ENCODE results near the gene LARP4. TPM values are rescaled to one million over a fixed set of nuclear protein-coding genes. Genes with fewer than 3 reads are reported as not detected.
"Not testable (repeated sequence)": the region's sequence is repeated elsewhere in the genome, so short reads cannot be mapped to it uniquely, and the experiment has no call there.

LARP4 gene
- total RNA-seq, 1 donor from 2014 or later: 147 TPM

DNA sequence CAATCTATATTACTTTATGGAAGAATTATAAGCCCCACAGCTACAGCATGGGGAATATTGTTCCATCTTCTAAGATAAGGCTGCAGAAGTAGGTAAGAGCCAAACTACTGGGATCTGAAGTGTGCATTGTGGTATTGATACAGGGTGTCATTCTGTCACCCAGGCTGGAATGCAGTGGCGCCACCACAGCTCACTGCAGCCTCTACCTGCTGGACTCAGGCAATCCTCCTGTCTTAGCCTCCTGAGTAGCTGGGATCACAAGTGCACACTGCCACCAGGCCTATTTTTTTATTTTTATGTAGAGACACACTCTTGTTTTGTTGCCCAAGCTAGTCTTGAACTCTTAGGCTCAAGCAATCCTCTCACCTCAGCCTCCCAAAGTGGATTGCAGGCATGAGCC, 82.8 kb downstream of the LARP4 start:
- DNase-seq: no peak

DNA sequence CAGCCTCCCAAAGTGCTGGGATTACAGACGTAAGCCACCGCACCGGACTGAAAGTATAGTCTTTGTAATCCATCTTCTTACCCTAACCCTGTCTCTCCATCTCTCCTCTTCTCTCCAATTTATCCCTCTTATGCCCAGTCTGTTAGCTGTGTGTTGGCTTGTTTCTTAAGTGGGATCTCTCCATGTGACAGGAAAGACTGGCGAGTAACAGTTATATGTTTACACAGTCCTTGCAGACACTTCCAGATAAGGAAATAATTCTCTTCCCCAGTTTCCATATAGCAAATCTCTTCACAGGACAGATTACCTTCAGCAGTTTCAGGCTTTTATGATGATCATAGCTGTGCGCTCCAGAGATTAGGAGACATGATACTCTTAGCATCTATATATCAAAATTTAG, 88.1 kb downstream of the LARP4 start:
- no peak for DNase-seq

DNA sequence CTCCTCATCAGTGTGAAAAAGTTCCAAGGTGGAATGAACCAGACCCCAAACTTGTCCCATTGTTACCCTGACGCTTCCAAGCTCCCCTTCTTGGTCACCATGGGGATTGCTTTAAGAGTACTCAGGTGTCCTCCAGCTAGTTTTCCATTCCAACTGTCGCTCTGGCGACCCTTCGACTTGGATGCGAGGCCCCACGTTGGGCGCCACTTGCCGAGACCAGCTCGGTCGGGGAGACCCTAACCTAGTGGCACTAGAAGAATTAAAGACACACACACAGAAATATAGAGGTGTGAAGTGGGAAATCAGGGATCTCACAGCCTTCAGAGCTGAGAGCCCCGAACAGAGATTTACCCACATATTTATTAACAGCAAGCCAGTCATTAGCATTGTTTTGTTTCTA, 97.4 kb downstream of the LARP4 start:
- not testable (repeated sequence) for DNase-seq

DNA sequence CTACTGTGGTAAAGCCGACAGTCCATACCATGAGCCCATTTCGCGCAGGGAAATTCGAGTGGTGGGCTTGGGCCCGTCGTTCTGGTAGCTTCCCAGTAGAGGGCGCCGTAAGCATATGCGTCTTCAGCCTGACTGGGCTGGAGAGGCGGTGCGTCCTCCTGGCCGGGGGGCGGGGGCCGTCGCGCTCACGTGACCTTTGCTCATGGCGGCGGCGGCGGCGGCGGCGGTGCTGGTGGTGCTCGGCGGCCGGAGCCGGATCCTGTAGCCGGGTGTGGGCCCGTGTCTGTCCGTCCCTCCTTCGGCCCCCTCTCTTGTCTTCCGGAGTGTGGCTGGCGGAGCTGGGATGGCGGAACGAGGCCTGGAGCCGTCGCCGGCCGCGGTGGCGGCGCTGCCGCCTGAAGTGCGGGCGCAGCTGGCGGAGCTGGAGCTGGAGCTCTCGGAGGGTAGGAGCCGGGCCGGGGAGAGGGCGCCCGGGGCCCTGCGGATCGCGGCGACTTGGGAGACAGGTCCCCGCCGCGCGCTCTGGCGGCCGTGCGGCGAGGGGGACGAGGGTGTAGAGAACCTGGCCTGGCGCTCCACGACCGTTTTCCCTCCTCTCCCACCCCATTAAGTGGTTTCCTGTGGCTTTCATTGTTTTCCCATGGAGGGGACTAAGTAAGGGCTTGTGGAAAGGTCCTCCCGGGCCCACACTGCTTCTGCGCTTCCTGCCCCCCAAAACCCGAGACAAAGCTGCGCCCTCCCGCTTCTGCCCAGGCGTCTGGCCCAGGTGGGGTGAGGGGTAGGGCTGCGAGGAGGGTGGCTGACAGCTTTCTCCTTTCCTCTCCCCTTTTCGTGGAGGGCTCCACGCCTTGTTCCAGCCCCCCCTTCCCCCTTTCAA, 104.4 kb downstream of the LARP4 start, which contains the start of gene DIP2B:
Gene DIP2B, plus strand, starts transcription at position 188 of the 877 bp plus-strand sequence. Its CDS starts 156 bp downstream, at position 344.
- DNase-seq: peak; percentile 88

DNA sequence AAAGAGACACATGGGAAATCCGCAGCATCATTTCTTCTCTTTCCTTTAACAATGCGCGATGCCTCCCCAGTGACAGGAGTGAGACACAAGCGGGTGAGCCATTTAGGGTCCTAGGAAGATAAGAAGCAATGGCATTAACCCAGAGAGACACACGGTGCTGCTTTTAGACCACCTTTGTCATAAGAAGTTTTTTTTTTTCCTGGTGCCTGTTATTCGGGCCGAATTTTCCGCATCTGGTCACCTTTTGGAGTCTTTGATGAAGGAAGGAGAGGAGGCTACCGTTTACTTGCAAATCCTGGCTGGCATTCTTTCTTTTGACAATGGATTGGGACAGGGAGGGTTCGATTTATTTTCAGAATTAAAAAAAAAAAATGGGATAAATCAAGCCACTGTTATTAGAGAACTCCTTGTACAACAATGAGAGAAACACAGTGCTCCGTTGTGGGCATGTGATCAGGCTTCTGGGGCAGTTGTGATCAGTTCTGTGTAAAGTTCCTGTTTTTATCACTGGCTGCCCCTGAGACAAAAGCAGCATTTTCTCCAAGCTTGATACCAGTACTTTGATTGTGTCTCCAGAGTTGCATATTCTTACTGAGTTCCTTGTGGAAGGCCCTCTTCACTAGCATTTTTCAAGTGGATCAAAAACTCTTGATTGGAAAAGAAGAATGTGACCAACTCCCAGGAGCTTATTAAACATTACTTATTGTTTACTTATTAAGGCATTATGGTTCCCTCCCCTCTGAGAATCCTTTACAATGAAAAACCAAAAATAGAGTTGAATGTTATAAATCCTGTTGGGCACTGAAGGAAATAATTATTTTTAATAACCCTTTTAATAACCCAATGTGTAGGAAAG, 105.2 kb downstream of the LARP4 start:
- DNase-seq: peak; percentile 63

DNA sequence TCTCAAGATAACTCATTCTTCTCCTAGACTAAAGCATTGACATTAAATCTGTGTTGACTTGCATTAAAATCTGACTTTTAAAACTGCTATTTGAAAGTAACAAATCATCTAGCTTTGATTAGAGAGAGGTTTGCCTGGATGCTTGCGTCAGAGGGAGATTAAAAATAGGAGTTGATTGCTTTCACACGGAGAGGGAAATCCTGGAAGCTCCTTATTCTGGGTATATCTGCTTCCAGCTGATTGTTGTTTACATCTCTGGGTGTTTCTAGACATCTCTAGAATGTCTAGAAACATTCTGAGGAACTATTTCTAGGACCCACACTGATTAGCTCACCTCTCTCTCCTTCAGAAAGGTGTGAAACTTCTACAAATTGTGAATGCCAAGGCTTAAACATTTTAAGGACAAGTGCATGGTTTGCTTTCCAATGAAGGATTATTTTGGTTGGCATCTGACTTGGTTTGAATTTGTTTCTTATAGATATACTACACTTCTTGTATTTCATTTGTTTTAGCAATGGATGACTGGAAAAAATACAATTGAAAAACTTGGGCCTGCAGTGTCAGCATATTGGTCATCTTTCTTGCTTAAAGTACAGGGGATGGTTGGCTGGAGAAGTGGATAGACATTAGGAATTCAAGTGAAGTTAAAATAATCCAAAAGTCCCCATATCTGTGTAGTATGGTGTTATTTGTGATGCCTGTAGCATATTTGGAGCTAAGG, 106.2 kb downstream of the LARP4 start:
- no peak for DNase-seq

DNA sequence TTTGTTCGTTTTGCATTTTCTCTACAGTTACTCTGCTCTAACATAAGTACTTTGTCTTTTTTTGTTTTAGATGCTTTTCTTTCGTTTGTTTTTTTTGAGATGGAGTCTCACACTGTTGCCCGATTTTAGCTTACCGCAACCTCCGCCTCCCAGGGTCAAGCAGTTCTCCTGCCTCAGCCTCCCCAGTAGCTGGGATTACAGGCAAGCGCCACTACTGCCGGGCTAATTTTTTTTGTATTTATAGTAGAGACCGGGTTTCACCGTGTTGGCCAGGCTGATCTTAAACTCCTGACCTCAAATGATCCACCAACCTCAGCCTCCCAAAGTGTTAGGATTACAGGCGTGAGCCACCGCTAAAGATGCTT, 106.8 kb downstream of the LARP4 start:
- no peak for DNase-seq

DNA sequence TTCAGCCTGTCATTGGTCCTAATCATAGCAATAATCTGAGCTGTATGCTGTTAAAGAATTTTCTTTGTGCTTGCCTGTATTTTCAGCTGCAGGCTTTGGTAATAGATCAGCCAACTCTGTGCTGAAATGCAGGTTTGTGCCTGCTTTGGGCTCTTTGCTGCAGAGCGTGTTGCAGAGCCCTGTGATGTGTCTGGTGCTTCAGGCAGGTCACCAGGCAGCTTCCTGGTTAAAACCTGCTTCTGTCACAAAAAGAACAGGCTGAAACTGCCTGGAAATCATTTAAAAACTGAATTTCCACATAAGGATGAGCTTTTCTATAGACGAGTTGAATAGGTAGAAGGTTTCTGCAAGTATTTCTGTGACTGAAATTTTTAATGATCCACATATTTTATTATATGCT, 107.2 kb downstream of the LARP4 start:
- peak; percentile 15 for DNase-seq

DNA sequence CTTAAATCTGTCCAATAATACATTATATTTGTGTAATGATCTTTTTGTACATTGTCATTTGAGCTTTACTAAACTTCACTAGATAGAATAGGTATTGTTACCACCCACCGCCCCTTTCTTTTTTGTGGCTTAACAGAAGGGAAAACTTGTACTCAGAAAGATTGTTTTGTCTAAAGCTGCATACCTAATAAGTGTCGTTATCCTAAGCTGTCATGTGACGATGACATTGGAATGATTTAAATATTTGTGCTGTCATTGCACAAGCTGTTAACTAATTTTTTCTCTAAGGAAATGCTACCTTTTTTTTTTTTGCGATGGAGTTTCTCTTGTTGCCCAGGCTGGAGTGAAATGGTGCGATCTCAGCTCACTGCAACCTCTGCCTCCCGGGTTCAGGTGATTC, 107.7 kb downstream of the LARP4 start:
- no peak for DNase-seq

DNA sequence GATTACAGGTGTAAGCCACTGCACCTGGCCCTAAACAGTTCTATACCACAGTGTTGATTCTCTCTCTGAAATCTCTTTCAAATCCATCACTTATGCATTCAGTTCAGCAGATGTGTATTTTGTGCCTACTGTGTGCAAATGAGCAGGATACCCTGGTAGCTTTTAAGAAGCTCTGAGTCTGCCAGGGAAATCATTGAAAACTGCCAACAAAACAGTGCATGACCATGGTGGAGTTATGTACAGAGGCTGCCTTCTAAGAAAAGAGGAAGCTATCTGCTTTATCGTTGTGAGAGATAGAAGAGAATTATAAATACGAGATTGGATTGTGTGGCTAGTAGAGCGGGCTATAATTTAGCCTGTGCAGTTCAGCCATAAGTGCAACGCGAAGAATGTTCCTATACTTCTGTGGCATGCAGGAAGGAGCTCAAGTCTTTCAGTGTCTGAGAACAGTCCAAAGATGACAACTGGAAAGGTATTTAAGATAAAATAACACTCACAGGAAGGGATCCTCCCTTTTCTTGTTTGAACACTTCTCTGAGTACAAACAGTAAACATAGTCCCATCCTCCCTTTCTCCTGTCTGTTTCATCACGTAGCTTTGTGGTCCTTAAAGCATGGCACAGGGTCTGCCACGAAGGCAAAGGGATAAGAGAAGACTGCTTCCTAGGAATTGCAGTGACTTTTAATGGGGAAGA, 108.4 kb downstream of the LARP4 start:
- no peak for DNase-seq

DNA sequence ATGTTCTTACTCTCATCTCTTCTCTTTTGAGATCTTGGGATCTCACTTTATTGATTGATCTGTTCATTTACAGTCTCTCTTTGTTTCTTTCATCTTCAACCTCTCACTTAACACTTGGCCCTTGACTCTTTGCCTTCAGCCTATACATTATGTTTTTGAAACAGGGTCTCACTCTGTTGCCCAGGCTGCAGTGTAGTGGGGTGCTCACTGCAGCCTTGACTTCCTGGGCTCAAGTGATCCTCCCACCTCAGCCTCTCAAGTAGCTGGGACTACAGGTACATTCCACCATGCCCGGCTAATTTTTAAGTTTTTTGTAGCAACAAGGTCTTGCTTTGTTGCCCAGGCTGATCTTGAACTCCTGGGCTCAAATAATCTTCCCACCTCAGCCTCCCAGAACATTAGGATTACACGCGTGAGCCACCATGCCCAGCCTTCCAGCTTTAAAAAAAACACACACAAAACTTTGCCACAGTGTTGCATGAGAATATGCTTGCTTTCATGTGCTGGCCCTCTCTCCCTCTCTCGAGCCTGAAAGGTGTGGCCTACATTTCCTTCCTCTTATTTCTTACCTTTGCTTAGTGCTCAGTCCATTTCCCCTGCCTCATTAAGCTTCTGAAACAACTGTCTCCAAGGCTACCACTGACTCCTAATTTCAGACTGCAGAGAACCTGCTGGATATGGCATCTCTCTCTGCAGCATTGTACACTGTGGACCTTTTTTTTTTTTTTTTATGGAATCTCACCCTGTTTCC, 114.0 kb downstream of the LARP4 start:
- no peak for DNase-seq

DNA sequence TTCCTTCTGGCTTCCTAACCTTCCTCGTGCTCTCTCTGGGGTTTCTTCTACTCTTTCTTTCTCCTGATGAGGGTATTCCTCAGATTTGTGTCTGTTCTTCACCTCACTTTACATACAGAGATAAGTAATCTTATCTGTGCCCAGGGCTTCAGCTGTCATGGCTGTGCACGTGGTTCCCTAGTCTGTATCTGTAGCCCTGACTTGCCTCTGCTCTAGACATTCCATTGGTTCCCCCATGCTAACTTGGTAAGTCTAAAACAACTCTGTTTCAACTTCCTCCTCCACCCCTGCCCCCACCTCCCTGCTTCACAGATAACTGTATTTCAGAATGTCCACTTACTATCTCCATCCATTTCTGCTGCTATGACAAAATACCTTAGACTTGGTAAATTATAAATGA, 114.9 kb downstream of the LARP4 start:
- no peak for DNase-seq

DNA sequence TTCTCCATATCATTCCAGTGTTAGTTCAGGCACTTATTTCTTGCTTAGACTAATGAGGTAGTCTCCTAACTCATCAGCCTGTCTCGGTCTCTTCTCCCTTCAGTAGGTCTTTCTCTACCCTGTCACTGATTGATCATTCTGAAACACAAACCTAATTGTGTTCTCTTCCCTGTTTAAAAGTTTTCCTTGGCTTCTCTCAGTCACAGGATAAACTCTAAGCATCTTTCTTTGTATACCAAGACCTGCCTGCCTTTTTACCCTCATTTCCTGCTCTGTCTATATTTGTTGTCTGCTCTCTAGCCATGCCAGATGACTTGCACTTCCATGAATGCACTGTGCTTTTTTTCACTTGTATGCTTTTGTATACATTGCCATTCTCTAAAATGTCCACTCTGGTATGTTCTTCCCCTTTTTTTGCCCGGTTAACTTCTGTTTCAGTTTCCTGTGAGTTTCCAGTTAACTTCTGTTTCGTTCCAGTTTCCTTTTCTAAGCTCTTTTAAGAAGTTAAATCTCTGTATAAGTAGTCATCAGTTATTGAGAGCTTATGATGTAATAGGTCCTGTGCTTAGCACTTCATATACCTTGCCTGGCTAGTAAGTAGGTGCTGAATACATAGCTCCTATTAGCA, 116.8 kb downstream of the LARP4 start:
- DNase-seq: no peak

DNA sequence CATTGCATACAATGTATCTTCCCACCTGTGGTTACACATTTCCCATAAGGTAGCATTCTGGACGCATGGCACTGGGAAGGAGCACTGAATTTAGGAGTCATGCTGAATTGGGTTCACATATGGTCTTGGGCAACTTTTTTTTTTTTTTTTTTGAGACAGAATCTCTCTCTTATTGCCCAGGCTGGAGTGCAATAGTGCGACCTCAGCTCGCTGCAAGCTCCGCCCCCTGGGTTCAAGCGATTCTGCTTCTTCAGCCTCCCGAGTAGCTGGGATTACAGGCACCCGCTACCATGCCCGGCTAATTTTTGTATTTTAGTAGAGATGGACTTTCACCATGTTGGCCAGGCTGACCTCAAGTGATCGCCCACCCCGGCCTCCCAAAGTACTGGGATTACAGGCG, 117.4 kb downstream of the LARP4 start:
- DNase-seq: no peak

DNA sequence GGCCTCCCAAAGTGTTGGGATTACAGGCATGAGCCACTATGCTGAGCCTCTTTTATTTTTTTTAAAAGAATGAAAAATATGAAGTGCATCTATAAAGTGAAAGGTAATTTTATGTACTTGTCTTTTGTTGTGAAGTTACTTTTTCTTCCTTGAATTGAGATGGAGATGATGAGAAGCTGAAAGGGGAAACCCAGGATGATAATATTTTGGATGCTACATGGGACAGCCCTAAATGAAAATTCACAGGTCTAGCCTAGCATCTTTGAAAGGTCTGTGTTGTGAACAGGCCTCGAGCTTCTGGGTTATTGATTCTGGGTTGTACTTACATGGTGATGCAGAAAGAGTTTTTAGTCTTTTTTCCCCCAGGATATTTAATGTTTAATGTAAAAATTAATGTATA, 118.7 kb downstream of the LARP4 start:
- DNase-seq: no peak

DNA sequence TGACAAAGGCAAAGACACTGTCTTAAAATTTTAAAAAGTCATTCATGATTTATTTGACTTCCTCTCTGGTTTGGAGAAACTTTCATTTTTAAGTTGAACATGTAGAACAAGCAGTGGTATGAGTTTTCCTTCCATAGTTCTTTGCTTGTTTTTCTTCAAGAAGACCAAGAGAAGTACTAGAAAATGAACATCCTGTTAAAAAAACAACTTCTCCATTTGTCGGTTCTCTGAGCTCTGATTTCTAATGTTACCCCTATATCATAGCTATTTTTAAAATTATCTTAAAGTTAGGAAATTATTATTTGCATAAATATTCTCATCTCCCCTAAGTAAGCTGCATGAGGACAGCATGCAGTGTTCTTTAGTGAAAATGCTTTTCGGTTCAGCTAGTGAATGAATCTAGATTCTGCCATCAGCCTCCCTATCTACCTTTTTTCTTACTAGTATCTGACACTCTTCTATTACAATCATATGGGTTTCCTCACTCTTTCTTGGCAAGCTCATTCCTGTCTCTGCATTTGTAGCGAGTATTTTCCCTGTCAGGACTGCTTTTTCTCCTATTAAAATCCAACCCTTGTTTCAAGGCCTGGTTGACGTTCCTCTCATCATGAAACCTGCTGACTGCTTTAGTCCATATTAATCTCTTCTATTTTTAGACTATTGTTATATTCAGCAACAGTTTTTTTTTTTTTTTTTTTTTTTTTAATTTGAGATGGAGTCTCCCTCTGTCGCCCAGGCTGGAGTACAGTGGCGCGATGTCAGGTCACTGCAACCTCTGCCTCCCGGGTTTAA, 119.9 kb downstream of the LARP4 start:
- no peak for DNase-seq

DNA sequence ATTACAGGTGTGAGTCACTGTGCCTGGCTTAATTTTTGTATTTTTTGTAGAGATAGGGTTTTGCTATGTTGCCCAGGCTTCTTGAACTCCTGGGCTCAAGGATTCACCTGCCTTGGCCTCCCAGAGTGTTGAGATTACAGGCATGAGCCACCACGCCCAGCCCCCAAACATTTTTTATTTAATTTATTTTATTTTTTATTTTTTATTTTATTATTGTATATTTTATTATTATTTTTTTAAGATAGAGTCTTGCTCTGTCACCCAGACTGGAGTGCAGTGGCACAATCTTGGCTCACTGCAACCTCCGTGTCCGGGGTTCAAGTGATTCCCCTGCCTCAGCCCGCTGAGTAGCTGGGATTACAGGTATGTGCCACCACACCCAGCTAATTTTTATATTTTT, 121.1 kb downstream of the LARP4 start:
- DNase-seq: not testable (repeated sequence)

DNA sequence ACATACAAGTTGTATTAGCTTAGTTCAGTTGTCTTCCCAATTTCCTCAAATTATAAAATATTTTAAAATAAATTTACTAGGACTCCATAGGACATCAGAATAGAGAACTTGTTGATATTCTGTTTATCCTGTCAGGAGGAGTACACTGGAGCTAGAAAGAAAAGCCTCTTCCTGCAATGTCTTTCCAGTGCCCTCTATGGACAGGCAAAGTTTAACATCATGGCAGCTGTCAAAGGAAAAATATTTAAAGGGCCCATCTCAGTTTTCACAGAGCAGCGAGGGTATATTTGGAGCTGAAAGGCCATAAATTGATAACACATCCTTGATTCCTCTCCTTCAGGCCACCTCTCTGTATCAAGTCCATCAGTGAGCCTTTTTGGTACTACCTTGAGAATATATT, 123.1 kb downstream of the LARP4 start:
- DNase-seq: no peak

DNA sequence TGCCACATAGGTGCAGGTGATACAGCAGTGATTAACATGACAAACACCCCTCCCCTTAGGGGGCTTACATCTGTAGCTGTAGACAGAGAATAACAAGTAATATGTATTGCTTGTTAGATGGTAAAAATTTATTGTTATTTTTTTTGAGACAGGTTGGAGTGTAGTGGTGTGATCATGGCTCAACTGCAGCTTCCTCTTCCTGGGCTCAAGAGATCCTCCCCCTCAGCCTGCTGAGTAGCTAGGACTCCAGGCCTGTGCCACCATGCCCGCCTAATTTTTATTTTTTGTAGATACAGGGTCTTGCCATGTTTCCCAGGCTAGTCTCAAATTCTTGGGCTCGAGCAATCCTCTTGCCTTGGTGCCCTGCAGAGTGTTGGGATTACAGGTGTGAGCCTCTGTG, 123.9 kb downstream of the LARP4 start:
- DNase-seq: no peak

DNA sequence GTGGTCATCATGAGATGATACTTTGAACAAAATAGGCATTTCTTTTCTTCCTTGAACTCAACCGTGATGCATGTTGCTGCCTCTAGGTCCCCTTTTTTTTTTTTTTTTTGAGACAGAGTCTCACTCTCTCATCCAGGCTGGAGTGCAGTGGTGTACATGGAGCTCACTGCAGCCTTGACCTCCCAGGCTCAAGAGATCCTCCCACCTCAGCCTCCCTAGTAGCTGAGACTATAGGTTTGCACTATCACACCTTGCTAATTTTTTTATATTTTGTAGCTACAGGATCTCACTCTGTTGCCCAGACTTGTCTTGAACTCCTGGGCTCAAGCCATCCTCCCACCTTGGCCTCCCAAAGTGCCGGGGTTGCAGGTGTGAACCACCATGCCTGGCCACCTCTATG, 124.7 kb downstream of the LARP4 start:
- no peak for DNase-seq
